GM18519 (cell line): ENCODE measurements around the gene SLIT3.

Experiments
- ATAC-seq: cut with Tn5 transposase; IDR thresholded peaks from one replicate; pipeline ENCODE4 v1.9.1; 2021; ENCODE audit warnings: mild to moderate bottlenecking, moderate library complexity; ENCODE audit not compliant: unreplicated experiment, low FRiP score

The SLIT3 gene

DNA sequence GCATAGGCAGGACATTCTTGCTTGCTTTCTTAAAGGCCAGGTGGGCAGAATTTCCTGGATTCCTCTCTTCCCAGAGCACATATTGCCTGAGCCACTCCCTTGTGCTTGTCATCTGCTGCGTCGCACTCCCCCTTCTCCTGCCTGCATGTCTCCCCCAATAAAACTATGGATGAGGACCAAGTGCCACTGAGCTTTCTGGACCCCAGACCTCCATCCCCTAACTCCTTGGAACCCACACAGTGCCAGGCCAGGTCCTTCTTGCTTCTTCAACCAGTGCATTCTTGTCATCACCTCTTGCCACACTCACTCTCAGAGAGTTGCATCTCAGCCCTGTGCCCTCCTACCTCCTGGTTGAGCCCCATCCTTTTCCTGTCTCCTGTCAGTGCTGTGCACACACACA lies 563.9 kb downstream of the SLIT3 start:
- no peak for ATAC-seq

DNA sequence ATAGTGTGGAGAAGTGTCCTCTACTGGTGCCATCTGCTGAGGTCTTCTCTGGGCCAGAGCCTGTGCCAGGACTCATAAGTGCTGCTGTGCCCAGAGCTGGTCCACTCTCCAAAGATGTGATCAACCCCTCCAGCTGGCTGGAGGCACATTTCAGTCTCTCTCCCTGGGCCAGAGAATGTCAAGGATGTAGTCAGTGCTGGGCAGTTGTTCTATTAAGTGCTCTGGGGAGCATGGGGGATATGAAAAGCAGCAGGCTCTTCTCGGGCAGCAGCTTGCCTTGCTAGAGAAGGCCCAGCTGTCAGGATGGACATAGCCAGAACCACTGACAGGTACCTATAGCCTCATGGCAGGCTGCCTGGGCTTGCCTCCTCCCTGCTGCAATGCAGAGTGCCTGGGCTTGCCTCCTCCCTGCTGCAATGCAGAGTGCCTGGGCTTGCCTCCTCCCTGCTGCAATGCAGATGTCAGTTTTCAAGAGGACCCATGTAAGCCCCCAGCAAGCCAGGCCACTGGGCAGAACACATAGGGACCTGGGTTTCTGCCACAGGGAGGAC lies 564.6 kb downstream of the SLIT3 start:
- no peak for ATAC-seq

DNA sequence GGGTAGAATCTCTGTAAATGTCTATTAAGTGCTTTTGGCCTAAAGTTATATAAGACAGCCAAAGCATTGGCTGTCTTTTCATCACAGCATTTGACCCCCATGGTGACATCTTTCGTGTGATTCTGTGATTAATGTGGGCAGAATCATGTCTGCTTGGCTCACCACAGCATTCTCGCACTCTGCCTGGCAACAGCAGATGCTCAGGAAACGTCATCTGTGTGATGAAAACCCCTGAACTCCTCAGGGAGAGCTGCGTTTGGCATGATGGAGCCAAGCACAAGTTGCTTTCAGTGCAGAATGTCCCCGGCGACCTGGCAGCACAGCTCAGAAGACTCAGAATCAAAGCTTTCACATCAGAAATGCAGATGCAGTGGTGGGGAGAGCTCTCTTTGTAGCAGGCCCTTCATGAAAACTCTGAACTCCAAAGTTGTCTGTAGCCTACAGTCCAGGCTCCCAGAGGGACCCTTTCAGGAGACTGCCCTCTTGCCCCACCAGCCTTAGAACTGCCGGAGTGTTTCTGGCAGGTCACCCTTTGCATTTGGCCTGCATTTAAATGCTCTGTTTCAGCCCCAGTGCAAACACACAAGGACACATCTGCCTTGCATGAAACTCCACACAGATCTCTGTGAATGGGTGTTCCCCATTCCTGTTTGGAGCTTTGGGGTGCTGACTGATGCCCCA lies 566.2 kb downstream of the SLIT3 start:
- ATAC-seq: peak; percentile 82

DNA sequence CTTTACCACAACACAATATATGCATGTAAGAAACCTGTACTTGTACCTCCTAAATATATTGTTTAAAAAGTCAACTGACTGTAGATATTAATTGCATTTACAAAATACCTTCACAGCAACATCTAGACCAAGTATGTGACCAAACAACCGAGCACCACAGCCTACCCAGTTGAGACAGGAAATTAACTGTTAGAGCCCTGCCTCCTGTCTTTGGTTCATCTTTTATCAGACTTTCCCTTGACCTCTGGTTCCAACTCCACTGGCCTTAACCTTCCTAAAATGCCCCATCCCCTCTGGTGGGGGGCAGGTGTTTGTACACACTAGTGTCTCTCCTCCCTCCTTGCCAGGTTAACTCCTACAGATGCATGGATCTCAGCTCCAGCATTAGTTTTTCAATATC lies 566.8 kb downstream of the SLIT3 start:
- ATAC-seq: no peak

DNA sequence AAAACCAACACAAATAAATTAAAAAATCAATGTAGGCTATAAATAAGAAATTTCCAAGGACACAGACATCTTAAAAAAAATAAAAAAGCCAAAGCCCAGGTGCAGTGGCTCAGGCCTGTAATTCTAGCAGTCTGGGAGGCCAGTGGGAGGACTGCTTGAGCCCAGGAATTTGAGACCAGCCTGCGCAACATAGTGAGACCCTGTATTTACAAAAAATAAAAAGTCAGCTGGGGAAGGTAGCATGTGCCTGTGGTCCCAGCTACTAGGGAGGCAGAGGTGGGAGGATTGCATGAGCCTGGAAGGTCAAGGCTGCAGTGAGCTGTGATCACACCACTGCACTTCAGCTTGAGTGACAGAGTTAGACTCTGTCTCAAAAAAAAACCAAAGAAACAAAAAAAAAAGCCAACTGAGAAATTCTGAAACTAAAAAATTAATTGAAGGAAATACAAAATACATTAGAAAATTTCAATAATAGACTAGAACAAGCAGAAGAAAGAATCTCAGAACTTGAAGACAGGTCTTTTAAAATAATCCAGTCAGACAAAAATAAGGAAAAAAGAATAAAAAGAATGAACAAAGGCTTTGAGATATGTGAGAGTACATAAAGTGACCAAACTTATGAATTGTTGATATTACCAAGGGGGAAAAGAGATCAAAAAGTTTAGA lies 572.3 kb downstream of the SLIT3 start:
- ATAC-seq: no peak

DNA sequence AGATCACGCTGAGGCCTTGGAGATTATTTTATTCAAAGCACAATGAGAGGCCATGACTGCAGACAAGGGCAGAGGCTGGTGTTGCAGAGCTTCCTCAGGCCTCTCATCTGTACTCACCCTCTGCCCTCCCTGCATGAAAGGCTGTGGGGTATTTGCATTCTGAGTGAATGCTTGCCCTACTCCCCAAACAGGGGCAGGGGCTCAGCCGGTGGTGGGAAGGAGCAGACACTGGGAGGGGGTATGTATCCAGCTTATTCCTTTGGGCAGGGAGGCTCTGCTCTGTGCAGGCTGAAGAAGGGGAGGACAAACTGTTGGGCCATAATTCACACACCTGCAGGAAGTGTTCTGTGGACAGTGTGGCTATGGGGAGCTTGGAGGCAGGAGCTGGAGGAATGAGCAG lies 573.4 kb downstream of the SLIT3 start:
- no peak for ATAC-seq

DNA sequence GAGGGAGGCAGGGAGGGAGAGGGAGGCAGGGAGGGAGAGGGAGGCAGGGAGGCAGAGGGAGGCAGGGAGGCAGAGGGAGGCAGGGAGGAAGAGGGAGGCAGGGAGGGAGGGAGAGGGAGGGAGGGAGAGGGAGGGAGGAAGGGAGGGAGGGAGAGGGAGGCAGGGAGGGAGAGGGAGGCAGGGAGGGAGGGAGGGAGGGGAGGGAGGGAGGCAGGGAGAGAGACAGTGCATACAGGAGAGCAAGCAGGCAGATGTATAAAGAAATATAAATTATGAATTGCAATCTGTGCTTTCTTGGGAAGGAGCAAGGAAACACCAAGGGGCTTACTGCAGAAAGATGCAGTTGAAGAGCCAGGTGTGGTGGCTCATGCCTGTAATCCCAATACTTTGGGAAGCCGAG lies 574.6 kb downstream of the SLIT3 start:
- no peak for ATAC-seq

DNA sequence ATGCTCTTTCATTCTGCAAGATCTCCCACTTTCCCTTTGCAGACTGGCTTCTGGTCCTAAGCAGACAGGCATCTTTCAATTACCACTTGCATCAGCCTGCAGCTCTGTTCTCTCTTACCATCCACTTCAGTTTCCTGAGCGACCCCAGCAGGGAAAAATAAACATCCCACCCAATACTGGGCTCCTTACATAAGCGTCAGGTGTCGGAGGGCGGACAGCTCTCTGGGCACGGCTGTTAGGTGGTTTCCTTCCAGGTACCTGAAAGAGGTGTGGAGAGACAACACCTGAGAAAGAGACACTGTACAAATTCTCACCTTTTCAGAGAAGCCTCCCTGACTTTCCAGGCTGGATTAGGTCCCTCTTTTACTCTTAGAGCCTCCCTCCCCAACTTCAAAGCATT lies 576.7 kb downstream of the SLIT3 start:
- no peak for ATAC-seq

DNA sequence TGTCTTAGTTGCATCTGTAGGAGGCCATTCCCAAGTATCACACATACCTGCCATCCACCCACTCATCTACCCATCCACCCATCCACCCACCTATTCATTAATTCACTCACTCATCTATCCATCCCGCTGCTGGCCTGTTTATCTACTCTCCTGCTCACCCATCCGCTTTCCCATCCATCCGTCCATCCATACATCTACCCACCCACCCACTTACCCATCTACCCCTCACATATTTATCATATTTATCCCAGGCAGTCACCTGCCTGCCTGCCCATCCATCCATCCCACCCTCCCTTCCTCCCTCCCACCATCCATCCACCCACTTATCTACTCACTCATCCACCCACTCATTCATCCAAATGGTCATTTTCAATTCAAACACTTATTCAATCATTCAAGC lies 577.9 kb downstream of the SLIT3 start:
- ATAC-seq: no peak

DNA sequence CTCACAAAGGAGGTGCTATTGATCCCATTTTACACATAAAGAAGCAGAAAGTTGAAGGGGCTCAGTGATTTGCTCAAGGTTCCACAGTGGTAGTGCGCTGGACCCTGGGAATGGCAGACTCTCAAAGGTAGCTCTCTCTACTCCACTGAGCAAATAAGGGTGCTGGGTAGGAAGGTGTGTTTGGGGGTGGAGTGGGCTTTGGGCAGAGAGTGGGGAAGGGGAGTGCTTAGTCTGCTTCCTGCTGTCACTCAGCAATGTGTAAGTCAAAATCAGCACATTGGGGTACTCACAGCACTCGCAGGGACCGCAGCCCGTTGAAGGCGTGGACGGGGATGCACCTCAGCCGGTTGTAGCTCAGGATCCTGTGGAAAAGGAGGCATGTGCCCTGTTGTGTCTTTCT lies 579.0 kb downstream of the SLIT3 start:
- no peak for ATAC-seq

DNA sequence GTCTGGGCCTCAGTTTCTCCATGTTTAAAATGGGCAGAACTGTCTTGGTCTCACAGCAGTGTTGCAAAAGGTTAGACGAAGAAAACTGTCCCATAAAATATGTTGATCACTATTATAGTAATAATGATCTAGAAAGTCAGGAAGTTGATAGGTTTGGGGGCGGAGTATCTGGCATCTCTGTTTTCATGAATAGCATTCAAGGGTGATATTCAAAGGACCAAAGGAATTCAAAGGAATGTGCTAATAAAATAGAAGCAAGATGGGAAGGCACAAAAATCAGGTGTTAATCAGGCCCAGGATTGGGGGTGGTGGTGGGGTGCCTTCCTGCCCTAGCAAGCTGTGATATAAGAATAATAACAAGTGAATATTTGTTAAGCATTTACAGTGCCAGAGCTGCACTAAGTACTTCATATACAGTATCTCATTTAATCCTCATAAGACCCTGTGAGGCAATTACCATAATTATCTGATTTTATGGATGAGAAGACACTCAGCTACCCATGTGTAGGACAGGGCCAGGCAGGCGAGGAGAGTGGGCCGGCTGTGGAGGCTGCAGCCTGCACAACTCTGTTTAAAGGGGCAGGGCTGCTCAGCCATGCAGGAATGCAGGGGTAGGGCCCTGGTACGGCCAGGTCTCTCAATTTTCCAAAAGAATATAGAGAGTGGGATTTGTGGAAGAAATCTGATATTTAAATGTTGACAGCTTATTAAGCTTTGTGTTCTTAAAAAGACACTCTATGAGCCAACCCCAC lies 579.8 kb downstream of the SLIT3 start:
- ATAC-seq: no peak

DNA sequence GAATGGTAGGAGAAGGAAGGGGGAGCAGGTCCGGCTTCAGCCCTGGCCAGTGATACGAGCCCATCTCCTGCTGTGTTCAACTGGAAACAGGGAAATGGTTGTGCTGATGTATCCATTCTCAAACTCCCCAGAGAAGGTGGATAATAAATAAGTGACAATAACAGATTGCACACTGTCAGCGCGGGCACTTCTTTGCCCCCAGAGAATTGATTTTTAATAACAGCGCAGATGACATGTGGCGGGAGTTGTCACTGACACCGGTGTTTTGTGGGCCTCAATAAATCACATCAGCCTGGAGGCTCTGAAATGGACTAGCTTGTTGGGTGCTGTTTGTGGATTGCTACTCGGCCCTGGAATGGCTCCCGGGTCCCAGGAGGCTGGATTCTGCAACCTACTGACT lies 580.4 kb downstream of the SLIT3 start:
- no peak for ATAC-seq

DNA sequence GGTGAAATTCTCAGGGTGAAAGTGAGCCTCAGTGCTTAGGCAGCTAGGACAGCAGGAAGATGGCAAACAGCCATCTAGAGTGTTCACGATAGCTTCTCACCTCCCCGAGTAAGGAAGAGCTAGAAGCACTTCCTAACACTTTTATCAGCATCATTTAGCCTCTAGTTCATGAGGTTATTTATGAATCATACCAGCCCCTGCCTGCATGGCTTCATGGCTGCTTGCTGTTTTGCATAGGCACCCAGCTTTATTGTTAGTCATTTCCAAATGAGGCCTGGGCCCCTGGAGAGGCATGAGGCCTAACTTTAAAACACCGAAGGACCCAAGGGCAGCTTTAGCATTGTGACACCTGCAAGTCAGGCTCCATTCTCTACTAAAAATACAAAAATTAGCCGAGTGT lies 586.9 kb downstream of the SLIT3 start:
- peak; percentile 56 for ATAC-seq

DNA sequence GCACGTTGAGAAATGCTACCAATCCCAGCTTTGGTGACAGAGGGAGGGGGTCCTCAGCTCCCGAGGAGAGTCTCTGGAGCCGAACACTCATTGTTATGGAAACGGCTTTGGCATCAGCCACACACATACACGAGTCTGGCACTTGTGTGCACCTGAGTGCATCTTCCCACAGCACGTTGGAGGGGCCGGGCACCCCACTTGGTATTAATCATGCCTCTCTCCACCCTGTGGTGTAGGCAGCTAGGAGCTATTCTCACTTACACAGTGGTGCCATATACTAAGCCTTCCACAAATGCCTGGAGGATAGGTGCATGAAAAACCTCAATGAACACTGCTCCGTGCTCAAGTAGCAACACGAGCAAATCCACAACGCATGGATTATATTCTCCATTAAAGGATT lies 587.9 kb downstream of the SLIT3 start:
- ATAC-seq: no peak

DNA sequence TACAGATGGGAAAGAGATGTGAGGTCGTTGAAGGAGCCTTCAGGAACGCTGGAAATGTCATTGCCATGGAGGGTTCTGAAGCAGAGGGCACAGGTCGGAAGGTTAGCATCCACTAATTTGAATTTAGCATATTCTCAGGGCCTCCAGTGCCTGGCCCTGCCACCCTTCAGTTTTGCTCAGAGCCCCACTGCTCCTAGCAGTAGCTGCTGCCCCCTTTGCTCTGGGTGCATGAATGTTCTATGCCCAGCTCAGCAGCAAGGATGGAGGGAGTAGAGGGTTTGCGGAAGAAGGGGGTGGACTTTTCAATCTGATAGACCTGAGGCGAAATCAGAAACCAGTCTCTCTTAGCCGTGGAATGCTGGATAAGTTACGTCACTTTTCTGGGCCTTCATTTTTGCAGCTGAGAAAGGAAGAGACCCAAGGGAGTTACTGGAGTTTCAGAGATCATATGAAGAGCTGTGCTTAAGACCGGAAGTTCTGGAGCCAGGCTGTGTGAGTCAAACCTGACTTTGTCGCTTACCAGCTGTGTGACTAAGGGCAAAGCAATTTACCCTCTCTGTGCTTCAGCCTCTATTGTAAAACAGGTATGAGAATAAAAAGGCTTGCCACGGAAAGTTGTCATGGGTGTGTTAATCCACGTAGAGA lies 588.5 kb downstream of the SLIT3 start:
- peak; percentile 51 for ATAC-seq

DNA sequence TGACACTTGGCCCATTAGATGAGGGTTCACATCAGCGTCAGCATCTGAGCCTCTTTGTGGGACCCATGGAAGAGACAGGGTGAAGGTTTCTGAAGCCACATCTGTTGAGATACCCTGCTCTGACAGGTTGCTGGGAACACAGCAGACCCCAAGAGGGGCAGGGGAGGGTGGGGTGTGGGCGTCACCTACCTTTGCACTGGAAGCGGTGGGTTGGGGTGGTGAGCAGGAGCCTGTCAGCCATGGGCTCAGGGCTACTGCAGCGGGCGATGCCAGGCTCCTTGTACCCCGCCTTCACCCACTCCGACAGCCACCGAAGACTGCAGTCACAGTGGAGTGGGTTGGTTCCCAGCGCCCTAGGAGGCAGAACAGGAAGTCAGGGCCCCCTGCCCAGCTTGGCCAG lies 590.2 kb downstream of the SLIT3 start:
- no peak for ATAC-seq

DNA sequence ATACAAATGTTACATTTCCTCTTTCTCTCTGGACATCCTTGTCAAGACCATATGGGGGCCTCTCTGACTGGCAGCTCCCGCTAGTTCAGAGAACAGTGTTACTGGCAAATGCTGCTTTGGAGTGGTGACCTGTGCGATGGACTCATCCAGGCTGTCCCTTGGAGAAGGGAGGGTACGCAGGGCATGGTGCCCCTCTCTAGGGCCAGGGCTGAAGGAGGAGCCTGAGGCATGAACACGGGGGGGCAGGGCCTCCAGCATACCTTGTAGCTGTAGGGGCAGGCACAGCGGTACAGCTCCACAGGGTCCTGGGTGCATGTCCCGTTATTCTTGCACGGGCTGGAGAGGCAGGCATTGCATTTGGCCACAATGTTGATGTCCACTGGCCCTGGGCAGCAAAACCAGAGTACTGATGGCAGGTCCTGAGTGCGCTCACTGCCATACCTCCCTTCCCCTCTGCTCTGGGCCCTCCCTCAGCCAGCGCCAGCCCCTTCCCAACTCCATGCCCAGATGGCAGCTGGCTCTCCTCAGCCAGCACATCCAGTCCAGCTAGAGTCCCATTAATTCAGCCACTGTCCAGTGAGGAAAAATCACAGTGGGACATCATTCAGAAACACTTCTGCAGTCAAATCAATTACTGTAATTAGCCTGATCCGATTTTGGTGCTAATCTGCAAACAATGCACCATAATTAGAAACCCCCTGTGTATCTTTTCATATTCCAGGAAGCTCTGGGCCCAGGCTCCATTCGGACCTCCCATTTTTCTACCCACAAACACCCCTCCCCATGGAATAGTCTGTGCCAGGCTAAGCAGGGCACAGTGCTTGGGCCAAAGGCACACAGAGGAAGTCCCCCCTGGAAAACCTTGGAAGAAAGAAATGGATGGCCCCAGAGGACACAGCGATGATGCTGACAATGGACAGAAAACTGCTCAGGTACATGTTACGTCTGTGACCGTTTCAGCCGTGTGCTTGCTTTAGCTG lies 592.9 kb downstream of the SLIT3 start:
- ATAC-seq: no peak

DNA sequence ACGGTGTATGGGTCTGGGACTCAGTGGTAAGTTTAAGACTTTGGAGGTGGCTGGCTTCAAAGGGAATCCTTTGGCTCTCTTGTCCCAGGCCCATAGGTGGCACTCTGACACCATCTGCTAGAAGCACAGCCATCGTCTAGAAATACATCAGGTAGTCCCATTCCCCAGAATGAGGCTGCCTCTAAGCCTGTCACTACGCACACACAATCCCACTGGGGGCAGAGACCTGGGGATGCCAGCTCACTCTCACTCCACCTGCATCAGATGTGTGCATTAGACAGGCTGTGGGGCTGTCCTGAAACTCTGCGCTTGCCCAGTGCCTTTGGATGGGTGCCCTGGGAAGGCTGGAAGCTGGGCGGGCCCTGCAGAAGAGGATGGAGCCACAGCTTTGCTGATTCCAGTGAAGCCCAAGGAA lies 594.3 kb downstream of the SLIT3 start:
- ATAC-seq: no peak

DNA sequence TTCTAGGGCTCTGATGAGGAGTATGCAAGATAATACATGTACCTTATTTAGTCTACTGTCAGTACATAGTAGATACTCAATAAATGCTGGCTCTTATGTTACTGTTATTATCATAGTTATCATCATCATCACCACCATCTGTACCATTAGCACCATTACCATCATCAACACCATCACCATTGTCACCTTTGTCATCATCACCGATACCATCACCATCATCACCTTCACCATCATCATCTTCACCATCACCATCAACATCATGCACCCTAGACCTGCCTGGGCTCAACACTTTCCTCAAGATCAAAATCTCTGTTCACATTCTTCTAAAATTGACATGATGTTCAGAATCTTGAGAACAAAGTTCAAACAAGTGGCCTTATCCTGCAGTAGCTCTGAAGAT lies 595.6 kb downstream of the SLIT3 start:
- no peak for ATAC-seq

DNA sequence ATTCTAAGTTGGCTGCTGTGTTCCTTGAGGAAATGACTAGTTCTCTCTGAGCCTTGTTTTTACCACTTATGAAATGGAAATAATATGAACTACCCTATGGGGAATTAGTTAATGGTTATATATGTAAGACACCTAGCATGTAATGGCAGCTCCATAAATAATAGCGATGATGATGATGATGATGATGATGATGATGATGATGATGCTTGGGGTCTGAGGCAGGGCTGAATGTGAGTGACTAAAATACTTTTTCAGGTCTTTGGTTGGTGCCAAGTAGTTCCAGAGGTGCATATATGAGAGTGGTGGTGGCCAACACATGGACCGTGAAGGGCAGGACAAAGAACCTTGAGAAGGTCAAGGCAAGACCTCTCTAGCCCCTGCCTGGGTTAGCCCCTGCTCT lies 598.4 kb downstream of the SLIT3 start:
- ATAC-seq: no peak
